ENCODE measurements around the gene DLGAP4.

Gene DLGAP4

GRCh38 chr20:36479938-36480337 is 173.8 kb downstream of the DLGAP4 start:
- no peak overlapping the region for H3K4me3 ChIP-seq
- H3K27ac ChIP-seq, result peak overlapping the region in 1 of 21 experiments; percentile 63

- Histone ChIP-seq H3K27ac (peak overlapping the region in 1 of 21 experiments; percentile 63), H3K4me3 (no peak overlapping the region)
These were observed 174.4 kb downstream of the DLGAP4 start for GRCh38 chr20:36480456-36481048.

GRCh38 chr20:36481380-36482043 is 175.4 kb downstream of the DLGAP4 start:
- peak overlapping the region in 4 of 21 experiments; percentile 21 to 84 (median 38) for H3K27ac ChIP-seq
- no peak overlapping the region for H3K4me3 ChIP-seq

- peak overlapping the region in 4 of 21 experiments; percentile 27 to 84 (median 47) for H3K27ac ChIP-seq
- no peak overlapping the region for H3K4me3 ChIP-seq
These were observed 175.9 kb downstream of the DLGAP4 start for GRCh38 chr20:36482044-36482473.

- peak overlapping the region in 12 of 21 experiments; percentile 5 to 84 (median 50) for H3K27ac ChIP-seq
- H3K4me3 ChIP-seq, result no peak overlapping the region
These were observed 177.2 kb downstream of the DLGAP4 start for GRCh38 chr20:36483209-36483918.

- H3K4me3 ChIP-seq, result no peak overlapping the region
- H3K27ac ChIP-seq, result peak overlapping the region in 12 of 21 experiments; percentile 5 to 84 (median 50)
These were observed 178.0 kb downstream of the DLGAP4 start for GRCh38 chr20:36483919-36484808.

- Histone ChIP-seq H3K27ac (no peak overlapping the region), H3K4me3 (no peak overlapping the region)
These were observed 179.1 kb downstream of the DLGAP4 start for GRCh38 chr20:36485286-36485685.

GRCh38 chr20:36487069-36487468 is 180.9 kb downstream of the DLGAP4 start:
- no peak overlapping the region for H3K27ac ChIP-seq
- no peak overlapping the region for H3K4me3 ChIP-seq

GRCh38 chr20:36490191-36490590 is 184.1 kb downstream of the DLGAP4 start:
- no peak overlapping the region for H3K4me3 ChIP-seq
- H3K27ac ChIP-seq, result peak overlapping the region in 8 of 21 experiments; percentile 2 to 76 (median 19)

- H3K4me3 ChIP-seq, result no peak overlapping the region
- H3K27ac ChIP-seq, result peak overlapping the region in 20 of 21 experiments; percentile 48 to 91 (median 74)
These were observed 185.9 kb downstream of the DLGAP4 start for GRCh38 chr20:36491901-36492617.

- H3K27ac ChIP-seq, result peak overlapping the region in 20 of 21 experiments; percentile 45 to 91 (median 74)
- no peak overlapping the region for H3K4me3 ChIP-seq
These were observed 187.1 kb downstream of the DLGAP4 start for GRCh38 chr20:36493051-36493800.

- Histone ChIP-seq H3K27ac (peak overlapping the region in 14 of 21 experiments; percentile 21 to 91 (median 74)), H3K4me3 (no peak overlapping the region)
These were observed 187.6 kb downstream of the DLGAP4 start for GRCh38 chr20:36493801-36494114.

- peak overlapping the region in 2 of 21 experiments; percentile 8 to 14 for H3K27ac ChIP-seq
- no peak overlapping the region for H3K4me3 ChIP-seq
These were observed 190.8 kb downstream of the DLGAP4 start for GRCh38 chr20:36496707-36497669.

- peak overlapping the region in 1 of 21 experiments; percentile 10 for H3K27ac ChIP-seq
- H3K4me3 ChIP-seq, result no peak overlapping the region
These were observed 191.7 kb downstream of the DLGAP4 start for GRCh38 chr20:36497856-36498255.

GRCh38 chr20:36498386-36499179 is 192.4 kb downstream of the DLGAP4 start:
- Histone ChIP-seq H3K27ac (peak overlapping the region in 1 of 21 experiments; percentile 28), H3K4me3 (no peak overlapping the region)

GRCh38 chr20:36499211-36499610 is 193.1 kb downstream of the DLGAP4 start:
- Histone ChIP-seq H3K27ac (no peak overlapping the region), H3K4me3 (no peak overlapping the region)
